Measurements from ENCODE around the gene MAP3K5.

GRCh38 chr6:136546331-136546730 lies 245.9 kb downstream of the MAP3K5 start:
- TF ChIP-seq CTCF (IDR thresholded peaks at IDR 0.05): no peak
- TF ChIP-seq POLR2A (IDR thresholded peaks at IDR 0.05): no peak

Data from adrenal gland (tissue), 5 donors.